Germinal center (tissue), 1 donor: ENCODE measurements around the gene PNMA5.
"Not testable (repeated sequence)": the region's sequence is repeated elsewhere in the genome, so short reads cannot be mapped to it uniquely, and the experiment has no call there.

Experiments used
- DNase-seq: peaks from one replicate; pipeline ENCODE4 v3.0.0; 2012; ENCODE audit warnings: mixed read lengths, low spot score

The PNMA5 gene

GRCh38 chrX:152993933-152994332 is at the start of gene PNMA5:
TSS of gene PNMA5 (minus strand) at chrX:152994116. CDS start at chrX:152991598, 2,518 bp downstream.
- no peak for DNase-seq

- DNase-seq: peak; percentile 68
Observed at GRCh38 chrX:153032397-153033118, 38.6 kb upstream of the PNMA5 start.

DNA sequence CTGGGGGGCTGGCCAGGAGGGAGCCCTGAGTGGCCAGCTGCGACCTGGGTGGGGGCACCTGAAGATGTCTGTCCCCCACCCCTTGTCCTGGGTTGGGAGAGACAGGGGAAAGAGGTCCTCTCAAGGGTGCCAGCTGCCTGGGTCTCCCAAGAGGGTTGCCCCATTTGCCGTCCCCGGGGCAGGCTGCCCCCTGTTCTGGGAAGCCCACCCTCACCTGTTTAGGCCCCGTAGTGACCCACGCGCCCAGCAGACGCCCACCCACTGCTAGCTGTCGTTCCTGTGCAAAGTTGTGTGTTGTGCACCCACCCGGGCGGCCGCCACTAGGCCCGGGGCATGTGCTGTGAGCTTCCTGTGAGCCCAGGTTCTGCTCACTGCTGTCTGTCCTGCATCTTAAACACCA is 36.9 kb upstream of the PNMA5 start:
- no peak for DNase-seq

GRCh38 chrX:153029875-153030274 is 36.0 kb upstream of the PNMA5 start:
- no peak for DNase-seq

DNA sequence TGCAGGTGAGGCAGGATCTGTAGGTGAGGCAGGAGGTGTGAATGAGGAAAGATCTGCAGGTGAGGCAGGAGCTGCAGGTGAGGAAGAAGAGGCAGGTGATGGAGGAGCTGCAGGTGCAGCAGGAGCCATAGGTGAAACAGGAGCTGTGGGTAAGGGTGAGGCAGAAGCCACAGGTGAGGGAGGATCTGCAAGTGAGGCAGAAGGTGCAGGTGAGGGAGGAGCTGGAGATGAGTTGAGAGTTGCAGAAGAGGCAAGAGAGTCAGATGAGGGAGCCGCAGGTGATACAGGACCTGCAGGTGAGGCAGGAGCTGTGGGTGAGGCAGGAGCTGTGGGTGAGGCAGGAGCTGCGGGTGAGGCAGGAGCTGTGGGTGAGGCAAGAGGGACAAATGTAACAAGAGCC is 35.2 kb upstream of the PNMA5 start:
- no peak for DNase-seq

GRCh38 chrX:153028487-153028886 is 34.6 kb upstream of the PNMA5 start:
- not testable (repeated sequence) for DNase-seq

GRCh38 chrX:153026501-153026900 is 32.6 kb upstream of the PNMA5 start:
- not testable (repeated sequence) for DNase-seq

- DNase-seq: no peak
Observed at GRCh38 chrX:153019166-153019565, 25.2 kb upstream of the PNMA5 start.

DNA sequence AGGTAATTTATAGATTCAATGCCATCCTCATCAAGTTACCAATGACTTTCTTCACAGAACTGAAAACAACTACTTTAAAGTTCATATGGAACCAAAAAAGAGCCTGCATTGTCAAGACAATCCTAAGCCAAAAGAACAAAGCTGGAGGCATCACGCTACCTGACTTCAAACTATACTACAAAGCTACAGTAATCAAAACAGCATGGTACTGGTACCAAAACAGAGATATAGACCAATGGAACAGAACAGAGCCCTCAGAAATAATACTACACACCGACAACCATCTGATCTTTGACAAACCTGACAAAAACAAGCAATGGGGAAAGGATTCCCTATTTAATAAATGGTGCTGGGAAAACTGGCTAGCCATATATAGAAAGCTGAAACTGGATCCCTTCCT is 23.3 kb upstream of the PNMA5 start:
- not testable (repeated sequence) for DNase-seq

- no peak for DNase-seq
Observed at GRCh38 chrX:153004780-153005179, 10.9 kb upstream of the PNMA5 start.

- no peak for DNase-seq
Observed at GRCh38 chrX:153003981-153004380, 10.1 kb upstream of the PNMA5 start.

DNA sequence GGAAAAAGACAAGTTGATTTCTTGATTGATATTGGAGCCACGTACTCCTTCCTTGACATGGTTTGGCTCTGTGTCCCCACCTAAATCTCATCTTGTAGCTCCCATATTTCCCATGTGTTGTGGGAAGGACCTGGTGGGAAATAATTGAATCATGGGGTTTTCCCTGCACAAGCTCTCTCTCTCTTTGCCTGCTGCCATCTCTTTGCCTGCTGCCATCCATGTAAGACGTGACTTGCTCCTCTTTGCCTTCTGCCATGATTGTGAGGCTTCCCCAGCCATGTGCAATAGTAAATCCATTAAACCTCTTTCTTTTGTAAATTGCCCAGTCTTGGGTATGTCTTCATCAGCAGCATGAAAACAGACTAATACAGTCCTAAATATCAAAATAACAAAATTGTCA is 8.3 kb upstream of the PNMA5 start:
- not testable (repeated sequence) for DNase-seq

DNA sequence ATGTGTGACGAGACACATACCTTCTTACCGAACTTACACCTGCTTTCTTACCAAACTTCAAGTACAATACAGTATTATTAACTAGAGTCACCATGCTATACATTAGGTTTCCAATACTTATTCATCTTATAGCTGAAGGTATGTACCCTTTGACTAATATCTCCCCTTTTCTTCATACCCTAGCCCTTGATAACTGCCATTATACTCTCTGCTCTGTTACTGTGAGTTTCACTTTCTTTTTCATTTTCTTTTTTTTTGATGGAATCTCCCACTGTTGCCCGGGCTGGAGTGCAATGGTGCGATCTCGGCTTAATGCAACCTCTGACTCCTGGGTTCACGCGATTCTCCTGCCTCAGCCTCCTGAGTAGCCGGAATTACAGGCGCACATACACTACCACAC is 3.4 kb upstream of the PNMA5 start:
- no peak for DNase-seq

- DNase-seq: no peak
Observed at GRCh38 chrX:152992115-152992514, 1.8 kb downstream of the PNMA5 start.

DNA sequence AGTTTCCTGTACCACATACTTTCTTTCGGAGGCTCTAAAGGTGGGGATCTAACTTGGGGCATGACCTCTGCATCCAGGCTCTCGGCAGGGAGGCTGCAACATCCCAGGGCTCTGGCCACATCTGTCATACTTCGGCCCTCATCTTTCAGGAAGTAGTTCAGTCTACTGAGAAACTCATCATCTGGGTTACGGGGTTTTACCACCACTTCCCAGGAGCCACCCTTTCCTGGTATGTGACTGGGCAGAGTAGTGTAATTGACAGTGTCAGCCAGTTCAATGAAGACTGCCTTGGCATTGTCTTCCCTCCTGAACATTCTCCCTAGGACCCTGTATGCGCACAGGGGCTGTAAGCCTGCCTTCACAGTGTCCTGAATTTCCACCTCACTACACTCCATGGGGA is 2.8 kb downstream of the PNMA5 start:
- no peak for DNase-seq

DNA sequence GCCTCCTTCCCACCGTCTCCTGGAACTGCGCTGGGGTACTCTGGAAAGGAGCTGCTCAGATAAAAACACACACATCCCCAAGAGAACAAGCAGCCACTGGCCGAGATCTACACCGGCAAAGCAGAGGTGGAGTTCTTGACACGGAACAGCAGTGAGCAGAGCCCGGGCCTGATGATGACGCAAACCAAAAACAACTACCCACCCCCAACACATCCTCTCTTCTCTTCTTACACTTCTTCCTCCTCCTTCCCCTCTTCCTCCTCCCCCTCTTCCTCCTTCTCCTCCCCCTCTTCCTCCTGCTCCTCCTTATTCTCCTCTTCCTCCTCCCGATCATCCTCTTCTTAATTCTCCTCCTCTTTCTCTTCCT is 4.6 kb downstream of the PNMA5 start:
- peak; percentile 14 for DNase-seq

DNA sequence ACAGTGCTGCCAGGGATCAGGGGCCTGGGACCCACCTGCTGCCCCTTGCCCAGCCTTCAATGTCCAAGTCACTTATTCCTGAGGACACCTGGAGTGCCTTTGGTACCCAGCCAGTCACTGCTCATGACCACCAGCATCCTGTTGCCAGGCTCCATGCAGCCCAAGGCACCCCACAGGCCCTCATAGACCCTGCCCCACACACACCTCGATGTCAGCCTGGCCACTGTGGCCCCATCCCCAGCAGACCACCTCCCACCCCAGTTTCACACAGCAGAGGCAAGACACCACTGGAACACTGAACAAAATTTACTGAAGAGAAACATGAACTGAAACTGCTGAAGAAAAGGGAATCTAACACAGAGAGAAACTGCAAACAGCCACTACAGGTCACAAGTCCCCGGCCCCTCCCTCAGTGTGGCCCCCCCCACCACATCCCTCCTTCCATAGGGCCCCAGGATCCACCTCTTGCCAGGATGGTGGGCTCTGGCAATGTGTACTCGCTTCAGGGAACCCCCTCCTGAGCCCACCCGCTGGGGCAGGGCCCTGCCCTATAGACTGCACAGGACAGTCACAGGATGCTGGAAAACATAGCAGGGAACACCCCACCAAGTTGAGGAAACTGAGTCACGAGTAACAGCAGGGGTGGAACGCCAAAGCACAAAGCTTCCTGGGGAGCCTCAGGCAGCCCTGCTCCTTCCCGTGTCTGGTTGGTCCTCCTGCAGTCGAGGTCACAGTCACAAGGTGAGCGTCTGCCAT is 5.2 kb downstream of the PNMA5 start:
- peak; percentile 10 for DNase-seq

- DNase-seq: no peak
Observed at GRCh38 chrX:152987801-152988200, 6.1 kb downstream of the PNMA5 start.

GRCh38 chrX:152987156-152987555 is 6.8 kb downstream of the PNMA5 start:
- not testable (repeated sequence) for DNase-seq

DNA sequence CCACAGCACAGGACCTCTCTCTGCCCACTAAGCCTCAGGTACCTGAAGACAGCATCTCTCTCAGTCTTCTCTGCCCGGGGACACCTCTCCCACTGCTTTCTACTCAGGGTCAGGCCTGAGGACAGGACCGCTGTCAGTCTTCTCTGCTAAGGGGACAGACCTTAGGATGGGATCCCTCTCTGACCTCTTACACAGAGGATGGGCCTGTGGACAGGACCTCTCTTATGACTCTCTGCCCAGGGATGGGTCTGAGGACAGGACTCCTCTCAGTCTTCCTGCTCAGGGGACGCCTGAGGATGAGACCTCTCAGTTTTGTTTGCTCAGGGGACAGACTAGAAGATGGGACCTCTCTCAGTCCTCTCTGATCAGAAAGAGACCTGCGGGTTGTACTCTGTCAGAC is 8.5 kb downstream of the PNMA5 start:
- not testable (repeated sequence) for DNase-seq

- no peak for DNase-seq
Observed at GRCh38 chrX:152968193-152968592, 25.7 kb downstream of the PNMA5 start.

DNA sequence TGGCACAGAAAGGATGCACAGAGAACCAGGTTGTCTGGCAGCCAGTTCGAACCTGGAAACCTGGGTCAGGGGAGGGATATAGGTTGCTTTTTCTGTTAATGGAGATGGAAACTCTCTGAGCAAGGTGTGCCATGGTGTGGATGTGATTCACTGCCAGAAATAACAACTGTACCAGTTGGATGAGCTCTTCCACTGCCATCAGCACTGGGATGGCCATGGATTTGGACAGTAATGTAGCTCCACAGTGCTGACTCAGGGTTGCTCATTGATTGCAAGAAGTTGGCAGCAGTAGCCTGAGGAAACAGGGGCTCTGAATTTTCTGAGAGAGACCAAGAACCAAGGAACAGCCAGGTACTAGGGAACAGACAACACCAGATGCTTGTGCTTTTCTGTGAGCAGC is 33.8 kb downstream of the PNMA5 start:
- no peak for DNase-seq

GRCh38 chrX:152959626-152960025 is 34.3 kb downstream of the PNMA5 start:
- no peak for DNase-seq
